B cell (primary cell): Measurements from ENCODE around the gene MUC13. TPM values are rescaled to one million over a fixed set of nuclear protein-coding genes. Genes with fewer than 3 reads are reported as not detected.
A peak's percentile ranks its signal among the peaks of the same experiment; 100 is the strongest.

Source experiments
- ATAC-seq: fragments of 200-7000 bp; cut with Tn5 transposase; one replicate; pipeline ENCODE4 v1.10.0; 2021; ENCODE audit warnings: low read depth, mild to moderate bottlenecking, moderate number of reproducible peaks, moderate library complexity
- CTCF ChIA-PET: fragments of 350-600 bp; sonication (Branson Sonifier 250); formaldehyde crosslinking; loops from one replicate; lab custom pipeline; 2021; ENCODE audit warnings: antibody characterized with exemption, inconsistent platforms; lab: Charles Lee
- POLR2A ChIA-PET: fragments of 350-600 bp; sonication (Branson Sonifier 250); formaldehyde crosslinking; loops from one replicate; lab custom pipeline; 2021; ENCODE audit warnings: antibody characterized with exemption; lab: Charles Lee
- DNase-seq: peaks from one replicate; pipeline ENCODE4 v3.0.0; 2013
- H2AFZ ChIP-seq: 2 replicates; pipeline ENCODE4 v1.6.1; 2012; ENCODE audit warnings: mild to moderate bottlenecking, low read depth, low read length; ENCODE audit not compliant: insufficient read depth, poor library complexity, severe bottlenecking
- H3K27ac ChIP-seq, 2 donors: 1 replicate in 1 of 2; 2 replicates in 1 of 2; pipeline ENCODE4 v1.5.1; 2012 to 2013; ENCODE audit warnings: low read length in 2 of 2, mild to moderate bottlenecking in 2 of 2, moderate library complexity in 1 of 2
- H3K27me3 ChIP-seq, 4 experiments: fragments of 200-600 bp in 1 of 4; sonication (generic) in 1 of 4; replicated peaks in 1 of 4; 1 replicate in 2 of 4; 2 replicates in 2 of 4; pipeline versions ENCODE4 v1.6.1 to v1.7.0; 2013 to 2016; ENCODE audit warnings: low read length in 3 of 4, mild to moderate bottlenecking in 2 of 4, mixed read lengths in 1 of 4, moderate library complexity in 1 of 4; ENCODE audit not compliant: insufficient read depth in 4 of 4, control insufficient read depth in 3 of 4; ENCODE audit errors: control extremely low read depth in 1 of 4
- H3K36me3 ChIP-seq, 2 experiments: replicated peaks in 1 of 2; 1 replicate in 1 of 2; 2 replicates in 1 of 2; pipeline versions ENCODE4 v1.6.1 to v1.7.1; 2013; ENCODE audit warnings: low read length in 1 of 2; ENCODE audit not compliant: insufficient read depth in 2 of 2, control insufficient read depth in 1 of 2; ENCODE audit errors: control extremely low read depth in 1 of 2, extremely low read depth in 1 of 2
- H3K4me1 ChIP-seq, 2 donors: fragments of 200-600 bp in 1 of 2; sonication (generic) in 1 of 2; 1 replicate in 1 of 2; 2 replicates in 1 of 2; pipeline versions ENCODE4 v1.5.1 to v1.6.1; 2013 to 2017; ENCODE audit warnings: low read length in 2 of 2; ENCODE audit not compliant: control insufficient read depth in 2 of 2, insufficient read depth in 2 of 2
- H3K4me2 ChIP-seq: replicated peaks from 2 replicates; pipeline ENCODE3; 2012; ENCODE audit warnings: mild to moderate bottlenecking, low read depth, low read length; ENCODE audit not compliant: poor library complexity, severe bottlenecking
- H3K4me3 ChIP-seq, 5 experiments: fragments of 200-600 bp in 1 of 5; sonication (generic) in 1 of 5; 1 replicate in 3 of 5; 2 replicates in 2 of 5; pipeline versions ENCODE4 v1.5.1 to v1.7.0; 2011 to 2016; ENCODE audit warnings: low read length in 4 of 5, mild to moderate bottlenecking in 4 of 5, low read depth in 2 of 5, control low read depth in 1 of 5, moderate library complexity in 1 of 5; ENCODE audit not compliant: insufficient read depth in 1 of 5; ENCODE audit errors: control extremely low read depth in 1 of 5, extremely low read depth in 1 of 5
- H3K79me2 ChIP-seq: fragments of 200-600 bp; sonication (generic); one replicate; pipeline ENCODE4 v1.6.0; 2016; ENCODE audit warnings: low read length; ENCODE audit not compliant: control insufficient read depth, insufficient read depth
- H3K9ac ChIP-seq: fragments of 200-600 bp; sonication (generic); 2 replicates; pipeline ENCODE4 v1.6.1; 2017; ENCODE audit warnings: mild to moderate bottlenecking, low read length, moderate library complexity
- H3K9me3 ChIP-seq, 3 donors: one replicate each; pipeline versions ENCODE4 v1.6.1 to v1.7.1; 2013; ENCODE audit warnings: low read length in 2 of 3; ENCODE audit not compliant: control insufficient read depth in 2 of 3, insufficient read depth in 1 of 3; ENCODE audit errors: control extremely low read depth in 1 of 3
- H4K20me1 ChIP-seq: 2 replicates; pipeline ENCODE4 v1.6.0; 2012; ENCODE audit warnings: mild to moderate bottlenecking, low read length; ENCODE audit not compliant: insufficient read depth, control insufficient read depth, poor library complexity, severe bottlenecking
- H3K27ac Mint-ChIP-seq: one replicate; pipeline ENCODE4 v1.8.0; 2021; ENCODE audit warnings: mixed read lengths
- H3K27me3 Mint-ChIP-seq: one replicate; pipeline ENCODE4 v1.8.0; 2021; ENCODE audit warnings: mixed read lengths
- H3K4me1 Mint-ChIP-seq: one replicate; pipeline ENCODE4 v1.8.0; 2021; ENCODE audit warnings: mixed read lengths
- H3K4me3 Mint-ChIP-seq: one replicate; pipeline ENCODE4 v1.8.0; 2021; ENCODE audit warnings: mixed read lengths
- H3K9me3 Mint-ChIP-seq: one replicate; pipeline ENCODE4 v1.8.0; 2022; ENCODE audit warnings: mixed read lengths; ENCODE audit not compliant: insufficient read depth
- EZH2 ChIP-seq: IDR thresholded peaks from 2 replicates; pipeline ENCODE4 v1.6.1; 2012; ENCODE audit warnings: borderline replicate concordance, low read depth, mild to moderate bottlenecking, moderate library complexity, low read length; ENCODE audit not compliant: insufficient read depth, poor library complexity, severe bottlenecking
- WGBS: methylation state at CpG from one replicate; pipeline ENCODE4 v1.1.5; 2013; ENCODE audit warnings: missing lambda C conversion rate; ENCODE audit not compliant: insufficient coverage; 5-methylcytosine and 5-hydroxymethylcytosine counted together
- intact Hi-C: fragments of 100-400 bp; cut with micrococcal nuclease; formaldehyde crosslinking; loops from one replicate; pipeline ENCODE4 v1.10.0; 2022
- polyA plus RNA-seq: library from polyadenylated mRNA; depleted of rRNA; stranded (reverse); fragments of >200 nt; gene quantifications from 2 replicates; pipeline ENCODE4 v1.2.3, GENCODE V29; 2012
- total RNA-seq, 2 donors: library from RNA; stranded (reverse); fragments of 120-200 nt in 1 of 2; gene quantifications; 1 replicate in 1 of 2; 2 replicates in 1 of 2; pipeline versions ENCODE4 v1.2.3 to v1.2.4, GENCODE V29; 2013 to 2022
- TF ChIP-seq, protein P1 (sequence below): fragments of 200-600 bp; IDR thresholded peaks from one replicate; pipeline ENCODE4 v1.8.0; 2022; ENCODE audit warnings: antibody characterized with exemption, mild to moderate bottlenecking

Gene MUC13
- total and polyA plus RNA-seq, 2 donors (not counting 1 experiment from before 2014, with no cell fraction given) = not detected

DNA sequence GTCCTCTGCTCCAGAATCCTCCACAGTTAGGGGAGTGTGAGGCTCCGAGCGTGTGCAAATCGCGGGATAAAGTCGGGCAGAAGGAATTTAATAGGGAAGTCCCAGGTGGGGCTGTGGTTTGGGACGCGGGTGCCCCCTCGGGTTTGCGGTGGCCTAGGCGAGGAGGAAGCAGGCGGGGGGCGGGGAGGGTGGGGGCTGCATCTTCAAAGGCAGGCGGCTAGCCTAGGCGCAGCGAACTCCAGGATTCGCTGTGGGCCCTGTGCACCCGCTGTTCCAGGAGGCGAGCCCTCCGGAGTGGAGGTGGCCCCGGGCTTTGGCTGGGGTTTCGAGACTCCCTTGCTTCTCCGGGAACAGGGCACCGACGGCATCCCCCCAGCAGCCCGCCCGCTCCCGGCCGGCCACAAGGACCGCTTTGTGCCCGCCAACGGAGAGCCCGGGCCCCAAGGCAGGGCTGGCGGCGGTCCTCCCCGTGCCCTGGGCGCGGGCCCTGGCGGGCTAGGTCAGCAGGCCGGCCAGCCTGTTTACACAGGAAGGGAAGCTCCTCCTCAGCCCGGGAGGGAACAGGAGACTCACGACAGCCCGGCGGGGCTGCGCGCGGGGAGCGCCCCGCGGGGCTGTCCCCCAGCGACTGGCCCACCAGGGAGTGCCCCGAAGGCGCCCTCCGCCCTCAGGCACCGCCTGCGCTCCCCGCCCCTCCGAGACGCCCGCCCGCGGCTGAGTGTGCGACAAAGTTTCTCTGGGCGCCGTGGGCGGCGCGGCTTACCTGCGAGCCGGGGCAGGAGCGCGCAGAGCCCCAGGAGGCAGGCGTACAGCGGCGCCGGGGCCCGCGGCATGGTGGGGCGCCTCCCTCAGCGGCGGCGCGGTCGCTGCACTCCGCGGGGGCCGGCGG is 48.1 kb downstream of the MUC13 start:
- peak; percentile 27 for DNase-seq
- TF ChIP-seq EZH2 = no peak
- TF ChIP-seq, protein P1, sequence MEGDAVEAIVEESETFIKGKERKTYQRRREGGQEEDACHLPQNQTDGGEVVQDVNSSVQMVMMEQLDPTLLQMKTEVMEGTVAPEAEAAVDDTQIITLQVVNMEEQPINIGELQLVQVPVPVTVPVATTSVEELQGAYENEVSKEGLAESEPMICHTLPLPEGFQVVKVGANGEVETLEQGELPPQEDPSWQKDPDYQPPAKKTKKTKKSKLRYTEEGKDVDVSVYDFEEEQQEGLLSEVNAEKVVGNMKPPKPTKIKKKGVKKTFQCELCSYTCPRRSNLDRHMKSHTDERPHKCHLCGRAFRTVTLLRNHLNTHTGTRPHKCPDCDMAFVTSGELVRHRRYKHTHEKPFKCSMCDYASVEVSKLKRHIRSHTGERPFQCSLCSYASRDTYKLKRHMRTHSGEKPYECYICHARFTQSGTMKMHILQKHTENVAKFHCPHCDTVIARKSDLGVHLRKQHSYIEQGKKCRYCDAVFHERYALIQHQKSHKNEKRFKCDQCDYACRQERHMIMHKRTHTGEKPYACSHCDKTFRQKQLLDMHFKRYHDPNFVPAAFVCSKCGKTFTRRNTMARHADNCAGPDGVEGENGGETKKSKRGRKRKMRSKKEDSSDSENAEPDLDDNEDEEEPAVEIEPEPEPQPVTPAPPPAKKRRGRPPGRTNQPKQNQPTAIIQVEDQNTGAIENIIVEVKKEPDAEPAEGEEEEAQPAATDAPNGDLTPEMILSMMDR = no peak
- intact Hi-C loops = no loop called here
- H3K27ac ChIP-seq = no peak overlapping the region
- H3K79me2 ChIP-seq = no peaks in the 10 kb centered on the region
- peaks cover 10 to 12% of the 10 kb centered on the region in 2 donors for H3K4me1 ChIP-seq
- peak; percentile 33 for ATAC-seq
- H4K20me1 ChIP-seq = no peaks in the 10 kb centered on the region
- H3K27ac Mint-ChIP-seq = no peak overlapping the region
- H3K4me3 ChIP-seq = peak overlapping the region in 2 of 5 experiments; percentile 41 to 44
- peaks cover 0 to 4% (median 0%) of the 10 kb centered on the region in 3 donors for H3K9me3 ChIP-seq
- peak overlapping the region; percentile 97 for H3K4me2 ChIP-seq
- POLR2A ChIA-PET = no interaction called here
- WGBS = 3% methylated on average over 79 of the region's 87 CpGs
- peak overlapping the region; percentile 42 for H2AFZ ChIP-seq
- no peaks in the 10 kb centered on the region for H3K9me3 Mint-ChIP-seq
- no peaks in the 10 kb centered on the region for H3K36me3 ChIP-seq
- peak overlapping the region; percentile 47 for H3K9ac ChIP-seq
- peak overlapping the region; percentile 74 for H3K4me3 Mint-ChIP-seq
- peaks cover 59% of the 10 kb centered on the region for H3K27me3 Mint-ChIP-seq
- H3K27me3 ChIP-seq = peaks cover 0 to 55% (median 22%) of the 10 kb centered on the region in 4 experiments
- CTCF ChIA-PET = no interaction called here
- H3K4me1 Mint-ChIP-seq = peaks cover 8% of the 10 kb centered on the region
